Fibroblast of lung (primary cell): ENCODE results near the gene ZNF644. TPM values are rescaled to one million over a fixed set of nuclear protein-coding genes. Genes with fewer than 3 reads are reported as not detected.

Source experiments
- DNase-seq, 2 donors: peaks; one replicate each; pipeline versions ENCODE4 v3.0.0 to v3.0.0-alpha.2; 2010; ENCODE audit warnings: low read depth in 2 of 2
- H2AFZ ChIP-seq: 2 replicates; pipeline ENCODE4 v1.5.1; 2012; ENCODE audit warnings: low read length, control low read depth, inconsistent platforms
- H3K27ac ChIP-seq: 2 replicates; pipeline ENCODE4 v1.5.1; 2011; ENCODE audit warnings: low read length, control low read depth; ENCODE audit not compliant: insufficient read depth
- H3K27me3 ChIP-seq: 2 replicates; pipeline ENCODE4 v1.5.1; 2011; ENCODE audit warnings: mild to moderate bottlenecking, low read length; ENCODE audit not compliant: control insufficient read depth, insufficient read depth
- H3K36me3 ChIP-seq: 2 replicates; pipeline ENCODE4 v1.5.1; 2011; ENCODE audit warnings: low read length; ENCODE audit not compliant: control insufficient read depth, insufficient read depth
- H3K4me1 ChIP-seq: 2 replicates; pipeline ENCODE4 v1.5.1; 2011; ENCODE audit warnings: low read length; ENCODE audit not compliant: control insufficient read depth, insufficient read depth; ENCODE audit errors: extremely low read depth
- H3K4me2 ChIP-seq: 2 replicates; pipeline ENCODE4 v1.5.1; 2011; ENCODE audit warnings: low read length, control low read depth; ENCODE audit not compliant: insufficient read depth; ENCODE audit errors: extremely low read depth
- H3K4me3 ChIP-seq, 4 experiments: fragments of 200-600 bp in 1 of 4; sonication (generic) in 1 of 4; replicated peaks in 1 of 4; 2 replicates each; pipeline ENCODE4 v1.5.1; 2011 to 2016; ENCODE audit warnings: low read length in 4 of 4, low read depth in 3 of 4, mild to moderate bottlenecking in 3 of 4, control low read depth in 2 of 4, inconsistent platforms in 1 of 4, mixed read lengths in 1 of 4; ENCODE audit not compliant: insufficient read depth in 1 of 4; ENCODE audit errors: control extremely low read depth in 1 of 4
- H3K79me2 ChIP-seq: 2 replicates; pipeline ENCODE4 v1.5.1; 2012; ENCODE audit warnings: mild to moderate bottlenecking, low read length, inconsistent platforms; ENCODE audit not compliant: control insufficient read depth, insufficient read depth
- H3K9ac ChIP-seq: 2 replicates; pipeline ENCODE4 v1.5.1; 2011; ENCODE audit warnings: mild to moderate bottlenecking, low read length, control low read depth; ENCODE audit not compliant: insufficient read depth
- H3K9me3 ChIP-seq: 2 replicates; pipeline ENCODE4 v1.5.1; 2012; ENCODE audit warnings: low read depth, low read length; ENCODE audit not compliant: control insufficient read depth, insufficient read depth
- H4K20me1 ChIP-seq: 2 replicates; pipeline ENCODE4 v1.5.1; 2011; ENCODE audit warnings: low read length; ENCODE audit not compliant: control insufficient read depth, insufficient read depth; ENCODE audit errors: extremely low read depth
- EZH2 ChIP-seq: IDR thresholded peaks from 2 replicates; pipeline ENCODE4 v1.5.1; 2012; ENCODE audit warnings: low read length, control low read depth, mild to moderate bottlenecking; ENCODE audit errors: missing control alignments
- polyA plus RNA-seq, 2 donors: library from polyadenylated mRNA; depleted of rRNA in 1 of 2; stranded (reverse) in 1 of 2; unstranded in 1 of 2; fragments of >200 nt; gene quantifications; 2 replicates each; pipeline ENCODE4 v1.2.1, GENCODE V29; 2011 to 2012; ENCODE audit warnings: missing spikeins in 1 of 2
- total RNA-seq: library from RNA; depleted of rRNA; stranded (reverse); fragments of >200 nt; gene quantifications from 2 replicates; pipeline ENCODE4 v1.2.1, GENCODE V29; 2014
- TF ChIP-seq, protein P1 (sequence below), 2 donors: IDR thresholded peaks in 1 of 2; conservative IDR thresholded peaks in 1 of 2; 1 replicate in 1 of 2; 2 replicates in 1 of 2; pipeline ENCODE4 v1.5.1; 2011 to 2012; ENCODE audit warnings: low read length in 2 of 2, control low read depth in 1 of 2, inconsistent platforms in 1 of 2, low read depth in 1 of 2, mild to moderate bottlenecking in 1 of 2

Gene ZNF644
- total and polyA plus RNA-seq, 2 donors (not counting 1 experiment from before 2014, with no cell fraction given), result 25.6 to 56.8 TPM

DNA sequence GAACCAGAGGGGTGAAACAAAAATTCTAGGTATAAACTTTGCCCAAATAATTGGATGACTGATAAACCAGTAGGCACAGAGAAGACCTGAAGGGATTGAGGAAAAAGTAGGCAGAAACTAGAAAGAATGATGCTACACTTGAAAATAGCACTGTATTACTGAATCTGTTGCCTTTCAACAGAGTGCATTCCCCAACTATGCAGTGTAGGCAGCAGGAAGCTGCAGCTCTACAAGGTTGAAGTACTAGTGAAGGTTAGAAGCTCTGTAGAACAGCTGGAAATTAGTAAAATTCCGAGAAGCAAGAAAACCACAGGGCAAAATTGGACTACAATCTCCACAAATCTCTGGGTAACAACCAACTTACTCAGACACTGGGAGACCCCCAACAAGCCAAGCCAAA, 27.4 kb downstream of the ZNF644 start:
- Histone ChIP-seq H4K20me1 (peaks cover 3% of the 10 kb centered on the region), H3K27ac (no peak overlapping the region), H3K4me3 (no peak overlapping the region), H3K4me2 (no peak overlapping the region), H3K79me2 (peaks cover 79% of the 10 kb centered on the region), H3K9ac (no peak overlapping the region), H3K27me3 (no peaks in the 10 kb centered on the region), H3K36me3 (no peaks in the 10 kb centered on the region), H3K4me1 (no peaks in the 10 kb centered on the region), H2AFZ (no peak overlapping the region), H3K9me3 (no peaks in the 10 kb centered on the region)
- no peak for DNase-seq
- TF ChIP-seq EZH2, result no peak
- TF ChIP-seq, protein P1, sequence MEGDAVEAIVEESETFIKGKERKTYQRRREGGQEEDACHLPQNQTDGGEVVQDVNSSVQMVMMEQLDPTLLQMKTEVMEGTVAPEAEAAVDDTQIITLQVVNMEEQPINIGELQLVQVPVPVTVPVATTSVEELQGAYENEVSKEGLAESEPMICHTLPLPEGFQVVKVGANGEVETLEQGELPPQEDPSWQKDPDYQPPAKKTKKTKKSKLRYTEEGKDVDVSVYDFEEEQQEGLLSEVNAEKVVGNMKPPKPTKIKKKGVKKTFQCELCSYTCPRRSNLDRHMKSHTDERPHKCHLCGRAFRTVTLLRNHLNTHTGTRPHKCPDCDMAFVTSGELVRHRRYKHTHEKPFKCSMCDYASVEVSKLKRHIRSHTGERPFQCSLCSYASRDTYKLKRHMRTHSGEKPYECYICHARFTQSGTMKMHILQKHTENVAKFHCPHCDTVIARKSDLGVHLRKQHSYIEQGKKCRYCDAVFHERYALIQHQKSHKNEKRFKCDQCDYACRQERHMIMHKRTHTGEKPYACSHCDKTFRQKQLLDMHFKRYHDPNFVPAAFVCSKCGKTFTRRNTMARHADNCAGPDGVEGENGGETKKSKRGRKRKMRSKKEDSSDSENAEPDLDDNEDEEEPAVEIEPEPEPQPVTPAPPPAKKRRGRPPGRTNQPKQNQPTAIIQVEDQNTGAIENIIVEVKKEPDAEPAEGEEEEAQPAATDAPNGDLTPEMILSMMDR (conservative IDR thresholded peaks at IDR 0.05 in 1 of 2, IDR thresholded peaks at IDR 0.05 in 1 of 2; ENCODE audit: low read depth in 1 of 2, low read length in 2 of 2), result no peak

DNA sequence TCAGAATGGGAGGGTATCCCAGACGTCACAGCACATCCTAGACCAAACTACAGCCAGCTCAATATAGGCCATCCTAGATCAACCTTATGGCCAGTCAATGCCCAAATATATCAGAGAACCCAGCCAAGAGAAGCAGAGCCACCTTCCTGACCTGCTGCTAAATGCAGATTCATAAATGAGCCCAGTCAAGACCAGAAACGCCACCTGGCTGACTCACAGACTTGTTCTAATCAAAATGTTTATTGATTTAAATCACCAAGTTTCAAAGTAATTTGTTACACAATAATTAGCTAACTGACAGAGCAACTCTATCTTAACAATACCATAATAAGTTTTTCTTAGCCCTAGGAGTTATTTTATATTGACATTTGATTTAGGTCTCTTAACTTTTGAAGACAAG, 28.6 kb downstream of the ZNF644 start:
- no peak overlapping the region for H3K4me3 ChIP-seq

DNA sequence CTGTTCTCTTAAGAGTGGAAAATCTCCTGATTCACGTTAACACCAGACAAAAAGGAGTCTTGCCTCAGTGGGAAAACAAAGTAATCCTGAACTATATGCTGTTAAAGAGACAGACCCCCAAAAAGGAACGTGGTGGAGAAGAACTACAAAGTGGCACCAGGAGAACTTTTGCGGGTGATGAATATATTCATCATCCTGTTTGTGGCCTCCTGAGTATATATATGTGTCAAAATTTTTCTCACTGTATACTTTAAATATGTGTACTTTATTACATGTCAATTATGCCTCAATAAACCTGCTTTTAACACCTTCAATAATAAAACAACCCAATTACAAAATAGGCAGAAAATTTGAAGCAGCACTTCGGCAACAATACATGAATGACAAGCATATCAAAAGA, 31.1 kb downstream of the ZNF644 start:
- DNase-seq, result no peak
- Histone ChIP-seq H4K20me1 (peaks cover 3% of the 10 kb centered on the region), H3K4me3 (no peak overlapping the region), H3K4me1 (no peaks in the 10 kb centered on the region), H3K9me3 (no peaks in the 10 kb centered on the region), H3K27me3 (no peaks in the 10 kb centered on the region), H3K27ac (no peak overlapping the region), H3K36me3 (no peaks in the 10 kb centered on the region), H3K9ac (no peak overlapping the region), H3K4me2 (no peak overlapping the region), H3K79me2 (peaks cover 83% of the 10 kb centered on the region), H2AFZ (no peak overlapping the region)
- TF ChIP-seq, protein P1 (conservative IDR thresholded peaks at IDR 0.05 in 1 of 2, IDR thresholded peaks at IDR 0.05 in 1 of 2; ENCODE audit: low read depth in 1 of 2, low read length in 2 of 2), result no peak
- no peak for TF ChIP-seq EZH2

More for the DNA sequence above, 28.6 kb downstream of the ZNF644 start:
- Histone ChIP-seq H4K20me1 (peaks cover 3% of the 10 kb centered on the region), H3K27me3 (no peaks in the 10 kb centered on the region), H3K4me1 (no peaks in the 10 kb centered on the region), H3K4me2 (no peak overlapping the region), H3K9me3 (no peaks in the 10 kb centered on the region), H3K9ac (no peak overlapping the region), H3K36me3 (no peaks in the 10 kb centered on the region), H3K79me2 (peaks cover 88% of the 10 kb centered on the region), H2AFZ (no peak overlapping the region), H3K27ac (no peak overlapping the region)
- DNase-seq, result no peak
- TF ChIP-seq, protein P1 (conservative IDR thresholded peaks at IDR 0.05 in 1 of 2, IDR thresholded peaks at IDR 0.05 in 1 of 2; ENCODE audit: low read depth in 1 of 2, low read length in 2 of 2), result no peak
- no peak for TF ChIP-seq EZH2
